Stimulated activated CD4-positive, alpha-beta T cell treated with anti-CD3 and anti-CD28 coated beads, Interleukin-12 subunit alpha, Interleukin-12 subunit beta, amount 100 ng/mL, for 4 hours (primary cell): Measurements from ENCODE around the gene GADD45G.
A peak's percentile ranks its signal among the peaks of the same experiment; 100 is the strongest.

ENCODE experiments used
- DNase-seq: peaks from one replicate; pipeline ENCODE4 v3.0.0-alpha.2; 2020

GADD45G gene

GRCh38 chr9:89604729-89605464 lies at the start of gene GADD45G:
Gene GADD45G (plus strand): TSS chr9:89605012. CDS start chr9:89605122, 110 bp downstream.
- DNase-seq = peak; percentile 78

- DNase-seq = no peak
These were observed 49.8 kb upstream of the GADD45G start for GRCh38 chr9:89555036-89555415.

GRCh38 chr9:89555451-89556375 lies 49.1 kb upstream of the GADD45G start:
- DNase-seq = no peak

GRCh38 chr9:89558196-89558899 lies 46.5 kb upstream of the GADD45G start:
- DNase-seq = no peak

GRCh38 chr9:89558948-89559347 lies 45.9 kb upstream of the GADD45G start:
- no peak for DNase-seq

GRCh38 chr9:89562186-89562814 lies 42.5 kb upstream of the GADD45G start:
- no peak for DNase-seq

- DNase-seq = no peak
These were observed 41.1 kb upstream of the GADD45G start for GRCh38 chr9:89563571-89564345.

GRCh38 chr9:89564346-89564878 lies 40.4 kb upstream of the GADD45G start:
- DNase-seq = no peak

GRCh38 chr9:89567649-89568048 lies 37.2 kb upstream of the GADD45G start:
- no peak for DNase-seq

GRCh38 chr9:89574309-89574708 lies 30.5 kb upstream of the GADD45G start:
- no peak for DNase-seq

- no peak for DNase-seq
These were observed 28.4 kb upstream of the GADD45G start for GRCh38 chr9:89576404-89576839.

- DNase-seq = no peak
These were observed 27.4 kb upstream of the GADD45G start for GRCh38 chr9:89577363-89577762.

GRCh38 chr9:89579741-89580385 lies 24.9 kb upstream of the GADD45G start:
- no peak for DNase-seq

- no peak for DNase-seq
These were observed 18.5 kb upstream of the GADD45G start for GRCh38 chr9:89586311-89586710.

GRCh38 chr9:89588271-89588879 lies 16.4 kb upstream of the GADD45G start:
- DNase-seq = no peak

GRCh38 chr9:89590415-89590814 lies 14.4 kb upstream of the GADD45G start:
- DNase-seq = no peak

GRCh38 chr9:89591274-89592212 lies 13.3 kb upstream of the GADD45G start:
- no peak for DNase-seq

GRCh38 chr9:89592213-89592815 lies 12.5 kb upstream of the GADD45G start:
- no peak for DNase-seq
